A673 (cell line): ENCODE data around the gene USHBP1. TPM values are rescaled to one million over a fixed set of nuclear protein-coding genes. Genes with fewer than 3 reads are reported as not detected.

Experiments used
- BruUV-seq: library from RNA; stranded (reverse); fragments of 400-500 nt; replicated peaks from 2 replicates; lab custom pipeline; 2021; lab: Mats Ljungman, UMichigan
- CTCF ChIA-PET: fragments of 300-600 bp; sonication (Branson Sonifier 250); formaldehyde crosslinking; loops from one replicate; lab custom pipeline; 2022; ENCODE audit warnings: antibody characterized with exemption; lab: Charles Lee
- POLR2A ChIA-PET: fragments of 300-600 bp; sonication (Branson Sonifier 250); formaldehyde crosslinking; loops from one replicate; lab custom pipeline; 2022; ENCODE audit warnings: antibody characterized with exemption; ENCODE audit not compliant: low non-redundant PET; lab: Charles Lee
- DNase-seq: peaks from one replicate; pipeline ENCODE4 v3.0.0-alpha.2; 2015; ENCODE audit warnings: low spot score
- H3K27ac ChIP-seq: fragments of 200-600 bp; sonication (generic); 2 replicates; pipeline ENCODE4 v1.5.1; 2016; ENCODE audit warnings: mixed run types, low read depth, mild to moderate bottlenecking, mixed read lengths, antibody characterized with exemption, low read length; ENCODE audit not compliant: poor library complexity, severe bottlenecking
- H3K27me3 ChIP-seq: fragments of 200-600 bp; sonication (generic); replicated peaks from 2 replicates; pipeline ENCODE4 v1.6.1; 2017; ENCODE audit warnings: mixed run types, low read depth, mild to moderate bottlenecking, mixed read lengths, antibody characterized with exemption, low read length; ENCODE audit not compliant: insufficient read depth, poor library complexity
- H3K36me3 ChIP-seq: fragments of 200-600 bp; sonication (generic); 2 replicates; pipeline ENCODE4 v1.6.1; 2016; ENCODE audit warnings: mixed run types, mild to moderate bottlenecking, mixed read lengths, antibody characterized with exemption, low read length; ENCODE audit not compliant: insufficient read depth, poor library complexity, severe bottlenecking
- H3K4me1 ChIP-seq: fragments of 200-600 bp; sonication (generic); 2 replicates; pipeline ENCODE4 v1.6.1; 2017; ENCODE audit warnings: mixed run types, mild to moderate bottlenecking, mixed read lengths, antibody characterized with exemption, low read length; ENCODE audit not compliant: insufficient read depth, poor library complexity, severe bottlenecking
- H3K4me3 ChIP-seq: fragments of 200-600 bp; sonication (generic); 2 replicates; pipeline ENCODE4 v1.5.1; 2016; ENCODE audit warnings: low read depth, mixed run types, mild to moderate bottlenecking, mixed read lengths, low read length; ENCODE audit not compliant: poor library complexity, severe bottlenecking
- H3K9me3 ChIP-seq: fragments of 200-600 bp; sonication (generic); 2 replicates; pipeline ENCODE4 v1.6.1; 2016; ENCODE audit warnings: mixed run types, low read depth, mild to moderate bottlenecking, mixed read lengths, antibody characterized with exemption, low read length; ENCODE audit not compliant: poor library complexity, severe bottlenecking
- CTCF ChIP-seq: fragments of 300-800, 200-600 bp; sonication (generic); conservative IDR thresholded peaks from 2 replicates; pipeline ENCODE4 v1.5.1; 2017; ENCODE audit warnings: low read depth, mild to moderate bottlenecking, antibody characterized with exemption, low read length, moderate library complexity, mixed read lengths
- intact Hi-C: fragments of 100-400 bp; cut with micrococcal nuclease; formaldehyde crosslinking; loops from one replicate; pipeline ENCODE4 v1.10.0; 2022; ENCODE audit not compliant: unreplicated experiment
- total RNA-seq: library from RNA; stranded (reverse); gene quantifications from 2 replicates; pipeline ENCODE4 v1.2.3, GENCODE V29; 2021

Gene USHBP1
- total RNA-seq, 1 experiment from 2014 or later = not detected

GRCh38 chr19:17200408-17201079, 64.0 kb downstream of the USHBP1 start:
- ChIA-PET POLR2A (no interaction called here), CTCF (no interaction called here)
- no peak for DNase-seq
- TF ChIP-seq CTCF = no peak
- no peaks in the 10 kb centered on the region for H3K9me3 ChIP-seq
- peaks cover 32% of the 10 kb centered on the region for H3K36me3 ChIP-seq
- BruUV-seq = no TSS peak
- H3K27ac ChIP-seq = no peak overlapping the region
- no peaks in the 10 kb centered on the region for H3K4me1 ChIP-seq
- H3K4me3 ChIP-seq = no peak overlapping the region
- no peaks in the 10 kb centered on the region for H3K27me3 ChIP-seq
- intact Hi-C loops = no loop called here

Other genes starting within 250 kb of the USHBP1 start
- gene CPAMD8, start 237.9 kb downstream of the USHBP1 start, total RNA-seq = 0.82 and 1.0 TPM in 2 replicates
- 66.4 and 68.1 TPM in 2 replicates for gene HAUS8, start 189.3 kb downstream of the USHBP1 start, total RNA-seq
- gene MYO9B, start 189.0 kb downstream of the USHBP1 start, total RNA-seq = 85.2 and 85.4 TPM in 2 replicates
- gene USE1, start 49.4 kb downstream of the USHBP1 start, total RNA-seq = 32.1 and 33.2 TPM in 2 replicates
- 8.2 and 14.8 TPM in 2 replicates for gene OCEL1, start 38.5 kb downstream of the USHBP1 start, total RNA-seq
- gene NR2F6, start 18.8 kb downstream of the USHBP1 start, total RNA-seq = 26.3 and 32.9 TPM in 2 replicates
- gene BABAM1, start 2.7 kb upstream of the USHBP1 start, total RNA-seq = 136 and 147 TPM in 2 replicates
- gene ANKLE1, start 17.2 kb upstream of the USHBP1 start, total RNA-seq = 15.8 and 17.5 TPM in 2 replicates
- 11.0 and 16.8 TPM in 2 replicates for gene ABHD8, start 38.7 kb upstream of the USHBP1 start, total RNA-seq
- 91.8 and 93.1 TPM in 2 replicates for gene MRPL34, start 41.1 kb upstream of the USHBP1 start, total RNA-seq
- gene DDA1, start 44.8 kb upstream of the USHBP1 start, total RNA-seq = 67.2 and 68.5 TPM in 2 replicates
- 18.6 and 22.1 TPM in 2 replicates for gene ANO8, start 70.1 kb upstream of the USHBP1 start, total RNA-seq
- 51.5 and 53.2 TPM in 2 replicates for gene GTPBP3, start 72.8 kb upstream of the USHBP1 start, total RNA-seq
- 0.24 TPM in 1 of 2 replicates, not detected in the other for gene PLVAP, start 112.6 kb upstream of the USHBP1 start, total RNA-seq
- not detected in 2 replicates for gene CCDC194, start 129.5 kb upstream of the USHBP1 start, total RNA-seq
- 1.3 and 3.6 TPM in 2 replicates for gene BST2, start 140.9 kb upstream of the USHBP1 start, total RNA-seq
- gene MVB12A, start 155.3 kb upstream of the USHBP1 start, total RNA-seq = 39.5 and 56.9 TPM in 2 replicates
- 0.31 TPM in 1 of 2 replicates, not detected in the other for gene TMEM221, start 183.9 kb upstream of the USHBP1 start, total RNA-seq
- gene NXNL1, start 196.2 kb upstream of the USHBP1 start, total RNA-seq = not detected in 2 replicates
- 3.0 and 6.9 TPM in 2 replicates for gene SLC27A1, start 205.8 kb upstream of the USHBP1 start, total RNA-seq
- 80.1 and 94.4 TPM in 2 replicates for gene PGLS, start 246.9 kb upstream of the USHBP1 start, total RNA-seq